RWPE2 (cell line): Measurements from ENCODE around the gene CALM1.

ENCODE experiments used
- ATAC-seq: fragments of 200-7000 bp; cut with Tn5 transposase; 3 replicates; pipeline ENCODE4 v1.9.1; 2021; ENCODE audit warnings: low read depth
- DNase-seq: peaks from one replicate; pipeline ENCODE4 v3.0.0-alpha.2; 2020; ENCODE audit warnings: low spot score
- H3K27ac ChIP-seq: fragments of 450-650 bp; 2 replicates; pipeline ENCODE4 v1.5.1; 2017; ENCODE audit warnings: mild to moderate bottlenecking; ENCODE audit not compliant: poor library complexity, severe bottlenecking
- H3K27me3 ChIP-seq: fragments of 250-450 bp; sonication (Bioruptor Pico); 2 replicates; pipeline ENCODE4 v1.5.1; 2021; ENCODE audit warnings: mild to moderate bottlenecking, moderate library complexity; ENCODE audit not compliant: insufficient read depth, poor library complexity, severe bottlenecking
- H3K36me3 ChIP-seq: fragments of 250-450 bp; sonication (Bioruptor Pico); 2 replicates; pipeline ENCODE4 v1.5.1; 2020; ENCODE audit warnings: low read depth, mild to moderate bottlenecking, moderate library complexity
- H3K4me1 ChIP-seq: fragments of 250-450 bp; sonication (Bioruptor Pico); 2 replicates; pipeline ENCODE4 v1.5.1; 2021; ENCODE audit warnings: mild to moderate bottlenecking, moderate library complexity; ENCODE audit not compliant: insufficient read depth, poor library complexity, severe bottlenecking
- H3K4me3 ChIP-seq: fragments of 250-450 bp; sonication (Bioruptor Pico); 2 replicates; pipeline ENCODE4 v1.5.1; 2021; ENCODE audit warnings: mild to moderate bottlenecking, moderate library complexity; ENCODE audit not compliant: severe bottlenecking
- H3K9me3 ChIP-seq: fragments of 250-450 bp; sonication (Bioruptor Pico); 2 replicates; pipeline ENCODE4 v1.5.1; 2021; ENCODE audit warnings: mild to moderate bottlenecking, moderate library complexity; ENCODE audit not compliant: severe bottlenecking
- CTCF ChIP-seq: fragments of 450-650 bp; IDR thresholded peaks from one replicate; pipeline ENCODE4 v1.5.1; 2017; ENCODE audit warnings: mild to moderate bottlenecking, moderate library complexity; ENCODE audit not compliant: poor library complexity, severe bottlenecking

Gene CALM1

GRCh38 chr14:90383126-90383730 is 13.6 kb upstream of the CALM1 start:
- ATAC-seq, result peak; percentile 89
- TF ChIP-seq CTCF, result peak; percentile 22
- H3K4me3 ChIP-seq, result peak overlapping the region; percentile 66

DNA sequence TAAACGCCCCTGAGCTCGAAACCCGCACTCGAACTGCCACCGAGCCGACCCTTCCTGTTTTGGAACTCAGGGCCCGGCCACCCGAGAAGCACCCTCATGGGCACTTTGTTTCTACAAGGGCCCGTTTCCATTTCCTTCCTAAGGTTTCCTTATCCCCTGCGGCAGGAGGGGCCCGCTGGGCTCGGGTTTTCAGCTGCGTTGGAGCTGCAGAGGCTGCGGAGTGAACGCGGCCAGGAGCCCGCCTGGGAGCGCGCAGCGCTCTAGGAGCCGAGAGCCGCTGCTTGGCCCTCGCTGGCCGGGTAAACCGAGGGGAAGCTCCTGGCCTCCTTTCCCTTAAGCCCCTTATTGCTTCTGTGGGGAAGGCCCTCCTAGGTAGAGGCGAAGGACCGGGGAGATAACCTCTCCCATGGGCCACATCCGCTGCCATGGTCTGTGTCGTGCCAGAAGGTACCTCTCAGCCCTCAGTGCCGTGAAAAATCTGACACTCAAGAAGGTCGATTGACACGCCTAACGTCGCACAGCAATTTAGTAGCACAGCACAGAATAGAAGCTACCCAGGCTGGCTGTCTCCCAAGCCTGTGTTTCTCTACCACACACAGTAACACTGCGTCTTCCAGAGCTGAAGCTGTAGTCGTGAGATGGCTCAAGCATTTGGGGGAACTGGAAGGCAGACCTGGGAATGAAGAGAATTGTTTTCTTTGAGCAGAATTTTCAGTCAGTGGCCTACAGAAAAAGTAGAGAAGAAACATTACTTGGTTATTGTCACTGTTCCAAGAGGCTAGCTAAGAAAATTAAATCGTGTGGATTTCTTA is 12.9 kb upstream of the CALM1 start:
- Histone ChIP-seq H3K4me1 (peaks cover 25% of the 10 kb centered on the region), H3K4me3 (peak overlapping the region; percentile 66), H3K9me3 (no peaks in the 10 kb centered on the region), H3K36me3 (no peaks in the 10 kb centered on the region), H3K27me3 (no peaks in the 10 kb centered on the region), H3K27ac (peak overlapping the region; percentile 71)
- ATAC-seq, result peak; percentile 30
- no peak for TF ChIP-seq CTCF
- no peak for DNase-seq

More at GRCh38 chr14:90383126-90383730, 13.6 kb upstream of the CALM1 start:
- peaks cover 20% of the 10 kb centered on the region for H3K4me1 ChIP-seq
- peak overlapping the region; percentile 71 for H3K27ac ChIP-seq
- no peaks in the 10 kb centered on the region for H3K36me3 ChIP-seq
- peak; percentile 100 for DNase-seq
- no peaks in the 10 kb centered on the region for H3K9me3 ChIP-seq
- H3K27me3 ChIP-seq, result no peaks in the 10 kb centered on the region

- Histone ChIP-seq H3K27ac (peak overlapping the region; percentile 71), H3K27me3 (no peaks in the 10 kb centered on the region), H3K36me3 (no peaks in the 10 kb centered on the region), H3K4me3 (no peak overlapping the region), H3K4me1 (peaks cover 26% of the 10 kb centered on the region), H3K9me3 (no peaks in the 10 kb centered on the region)
- ATAC-seq, result no peak
- no peak for TF ChIP-seq CTCF
- no peak for DNase-seq
Measured at GRCh38 chr14:90384543-90384911, 12.3 kb upstream of the CALM1 start.

DNA sequence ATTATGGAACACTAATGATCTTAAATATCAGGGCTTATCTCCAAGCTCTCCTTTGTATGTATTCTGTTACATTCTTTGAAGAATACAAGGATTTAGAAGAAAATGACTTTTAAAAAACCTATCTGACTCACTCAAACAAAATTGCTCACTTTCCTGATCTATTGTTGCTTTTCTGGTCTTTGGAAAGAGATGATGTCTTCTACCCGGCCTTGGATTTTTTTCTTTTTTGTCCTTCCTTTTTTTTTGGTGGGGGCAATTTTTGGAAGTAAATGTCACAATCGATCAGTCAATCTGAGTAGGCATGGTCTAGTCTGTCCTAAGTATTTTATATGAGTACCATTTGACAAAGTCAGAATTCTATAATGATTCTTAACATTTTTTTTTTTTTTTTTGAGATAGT is 10.5 kb upstream of the CALM1 start:
- TF ChIP-seq CTCF, result no peak
- Histone ChIP-seq H3K27me3 (no peaks in the 10 kb centered on the region), H3K36me3 (no peaks in the 10 kb centered on the region), H3K27ac (no peak overlapping the region), H3K9me3 (no peaks in the 10 kb centered on the region), H3K4me1 (peaks cover 26% of the 10 kb centered on the region), H3K4me3 (no peak overlapping the region)
- no peak for ATAC-seq
- no peak for DNase-seq

DNA sequence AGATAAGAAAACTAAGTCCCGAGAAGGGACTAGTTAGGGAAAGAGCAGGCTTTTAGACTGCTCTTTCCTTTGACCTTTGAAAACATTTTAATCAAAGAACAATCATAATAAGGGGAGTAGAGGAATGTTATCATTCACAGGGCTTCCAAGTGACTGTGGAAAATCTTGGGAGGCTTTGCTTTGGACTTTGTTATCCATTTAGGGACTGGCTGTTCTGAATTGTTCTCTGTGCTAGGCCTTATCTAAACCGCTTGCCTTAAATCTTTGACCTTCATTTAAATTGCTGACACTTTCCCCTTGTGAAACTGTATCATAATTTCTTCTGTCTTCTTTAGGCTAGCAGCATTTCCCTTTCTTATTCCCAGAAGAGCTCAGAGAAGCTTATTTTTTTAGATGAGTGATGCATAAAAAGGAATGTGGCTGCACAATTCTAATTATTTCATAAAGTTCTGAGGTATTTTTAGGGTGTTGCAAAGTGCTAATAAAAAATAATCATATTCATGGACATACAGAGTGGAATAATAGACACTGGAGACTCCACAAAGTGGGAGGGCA is 9.5 kb upstream of the CALM1 start:
- Histone ChIP-seq H3K27me3 (no peaks in the 10 kb centered on the region), H3K4me1 (peaks cover 21% of the 10 kb centered on the region), H3K4me3 (no peak overlapping the region), H3K36me3 (no peaks in the 10 kb centered on the region), H3K9me3 (no peaks in the 10 kb centered on the region), H3K27ac (no peak overlapping the region)
- ATAC-seq, result no peak
- no peak for TF ChIP-seq CTCF
- DNase-seq, result no peak
